ENCODE results near the gene HPDL. TPM values are rescaled to one million over a fixed set of nuclear protein-coding genes. Genes with fewer than 3 reads are reported as not detected.

The HPDL gene
- total and polyA plus RNA-seq, 4 donors: 0.55 to 2.3 (median 0.71) TPM

GRCh38 chr1:45319761-45320160 is 6.9 kb upstream of the HPDL start:
- Histone ChIP-seq H3K27ac (ENCODE audit: low read depth in 1 of 2, low read length in 1 of 2) (no peak overlapping the region), H3K4me3 (no peak overlapping the region), H3K4me1 (ENCODE audit: control insufficient read depth in 5 of 5, insufficient read depth in 5 of 5, low read length in 5 of 5) (peaks cover 0 to 2% (median 0%) of the 10 kb centered on the region in 5 donors), H3K9me3 (ENCODE audit: control insufficient read depth in 4 of 4, insufficient read depth in 3 of 4, low read length in 3 of 4) (peaks cover 0 to 2% (median 0%) of the 10 kb centered on the region in 4 donors), H3K27me3 (ENCODE audit: control insufficient read depth in 3 of 3, insufficient read depth in 3 of 3, low read length in 2 of 3) (no peaks in the 10 kb centered on the region), H3K36me3 (ENCODE audit: control insufficient read depth in 4 of 4, insufficient read depth in 4 of 4, low read length in 4 of 4) (no peaks in the 10 kb centered on the region), H3K9ac (ENCODE audit: insufficient read depth in 1 of 2, low read length in 2 of 2) (no peak overlapping the region)
- DNase-seq (no peak), ATAC-seq (ENCODE audit: insufficient read depth, low FRiP score) (no peak)
- no peak for TF ChIP-seq CTCF (IDR thresholded peaks at IDR 0.05; ENCODE audit: control extremely low read depth, extremely low read depth)
- 83 to 87% methylated on average over 4 of the region's 4 CpGs for WGBS, 2 donors

GRCh38 chr1:45321444-45321843 is 5.3 kb upstream of the HPDL start:
- Histone ChIP-seq H3K4me1 (ENCODE audit: control insufficient read depth in 5 of 5, insufficient read depth in 5 of 5, low read length in 5 of 5) (peaks cover 0 to 12% (median 2%) of the 10 kb centered on the region in 5 donors), H3K4me3 (no peak overlapping the region), H3K27ac (ENCODE audit: low read depth in 1 of 2, low read length in 1 of 2) (no peak overlapping the region), H3K36me3 (ENCODE audit: control insufficient read depth in 4 of 4, insufficient read depth in 4 of 4, low read length in 4 of 4) (no peaks in the 10 kb centered on the region), H3K9ac (ENCODE audit: insufficient read depth in 1 of 2, low read length in 2 of 2) (no peak overlapping the region), H3K9me3 (ENCODE audit: control insufficient read depth in 4 of 4, insufficient read depth in 3 of 4, low read length in 3 of 4) (peaks cover 0 to 2% (median 0%) of the 10 kb centered on the region in 4 donors), H3K27me3 (ENCODE audit: control insufficient read depth in 3 of 3, insufficient read depth in 3 of 3, low read length in 2 of 3) (no peaks in the 10 kb centered on the region)
- DNase-seq (no peak), ATAC-seq (ENCODE audit: insufficient read depth, low FRiP score) (no peak)
- no peak for TF ChIP-seq CTCF (IDR thresholded peaks at IDR 0.05; ENCODE audit: control extremely low read depth, extremely low read depth)
- WGBS, 2 donors: 94 to 97% methylated on average over 5 of the region's 5 CpGs

- H3K4me1 ChIP-seq (ENCODE audit: control insufficient read depth in 5 of 5, insufficient read depth in 5 of 5, low read length in 5 of 5): peaks cover 0 to 19% (median 4%) of the 10 kb centered on the region in 5 donors
- peaks cover 0 to 2% (median 0%) of the 10 kb centered on the region in 4 donors for H3K9me3 ChIP-seq (ENCODE audit: control insufficient read depth in 4 of 4, insufficient read depth in 3 of 4, low read length in 3 of 4)
- 94 to 95% methylated on average over 10 of the region's 10 CpGs for WGBS, 2 donors
- DNase-seq (no peak), ATAC-seq (ENCODE audit: insufficient read depth, low FRiP score) (no peak)
- no peaks in the 10 kb centered on the region for H3K27me3 ChIP-seq (ENCODE audit: control insufficient read depth in 3 of 3, insufficient read depth in 3 of 3, low read length in 2 of 3)
- no peak overlapping the region for H3K4me3 ChIP-seq
- H3K9ac ChIP-seq (ENCODE audit: insufficient read depth in 1 of 2, low read length in 2 of 2): no peak overlapping the region
- no peak for TF ChIP-seq CTCF (IDR thresholded peaks at IDR 0.05; ENCODE audit: control extremely low read depth, extremely low read depth)
- no peak overlapping the region for H3K27ac ChIP-seq (ENCODE audit: low read depth in 1 of 2, low read length in 1 of 2)
- H3K36me3 ChIP-seq (ENCODE audit: control insufficient read depth in 4 of 4, insufficient read depth in 4 of 4, low read length in 4 of 4): no peaks in the 10 kb centered on the region
These were observed 4.1 kb upstream of the HPDL start for GRCh38 chr1:45322486-45323040.

All from lung (tissue), 12 donors.